NCI-H128 (cell line): ENCODE data around the gene TUBGCP6.

Experiments used
- DNase-seq: peaks from one replicate; lab custom pipeline; 2025; ENCODE audit not compliant: unreplicated experiment; lab: John Stamatoyannopoulos, UW

TUBGCP6 gene

DNA sequence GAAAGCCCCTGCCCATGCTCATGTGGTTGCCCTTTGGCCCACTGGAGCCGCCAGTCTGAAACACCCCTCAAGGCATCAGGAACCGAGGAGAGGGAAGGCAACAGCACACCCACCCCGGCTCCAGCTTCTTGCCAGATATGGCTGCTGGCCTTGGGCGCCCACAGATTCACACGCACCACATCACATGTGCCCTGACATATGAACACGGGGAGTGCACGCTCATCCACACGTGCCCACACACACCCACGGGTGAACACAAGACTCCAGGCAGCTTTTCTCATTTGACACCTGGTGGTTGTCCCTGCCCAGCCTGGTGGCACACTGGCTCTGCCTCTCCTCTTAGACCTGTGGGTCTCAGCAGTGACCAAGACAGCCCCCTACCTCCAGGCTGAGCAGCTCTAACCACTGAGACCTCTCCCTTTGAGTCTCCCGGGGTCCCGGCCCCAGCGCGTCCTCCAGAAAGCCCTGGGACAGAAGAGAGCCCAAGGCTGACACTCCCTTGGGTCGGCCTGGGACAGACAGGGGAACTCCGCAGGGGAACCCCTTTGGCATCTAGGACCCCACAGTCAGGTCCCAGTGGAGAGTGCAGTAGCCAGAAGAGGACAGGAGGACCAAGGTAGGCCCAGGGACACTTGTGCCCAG, 19.4 kb upstream of the TUBGCP6 start:
- DNase-seq: no peak

DNA sequence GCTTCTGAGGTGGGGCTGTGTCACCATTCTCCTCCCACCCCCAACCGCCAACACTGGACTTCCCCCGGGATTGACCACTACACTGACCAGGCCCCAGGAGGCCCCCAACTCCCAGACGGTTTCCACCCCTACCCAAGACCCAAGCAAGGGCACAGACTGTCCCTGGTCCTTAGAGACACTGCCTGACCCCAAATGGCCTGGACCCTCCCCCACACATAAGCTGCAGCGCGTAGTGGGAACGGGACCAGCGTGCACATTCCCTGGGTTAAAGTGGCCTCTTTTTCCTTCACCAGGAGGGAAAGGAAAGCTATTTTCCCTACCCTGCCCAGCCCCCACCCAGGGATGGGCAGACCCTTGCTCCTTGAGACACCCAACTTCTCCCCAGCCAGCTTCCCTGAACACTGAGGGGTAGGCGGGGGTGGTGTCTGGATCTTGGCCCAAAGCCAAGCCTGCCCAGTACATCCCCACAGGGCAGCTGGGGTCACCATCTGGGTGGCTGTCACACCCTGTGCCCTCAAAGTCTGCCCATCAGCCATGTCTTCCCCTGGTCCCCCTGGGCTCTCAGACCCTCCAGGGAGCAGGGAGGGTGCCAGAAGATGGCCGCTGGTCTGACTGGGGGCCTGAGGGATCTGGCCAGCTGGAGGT, 18.3 kb upstream of the TUBGCP6 start:
- no peak for DNase-seq

DNA sequence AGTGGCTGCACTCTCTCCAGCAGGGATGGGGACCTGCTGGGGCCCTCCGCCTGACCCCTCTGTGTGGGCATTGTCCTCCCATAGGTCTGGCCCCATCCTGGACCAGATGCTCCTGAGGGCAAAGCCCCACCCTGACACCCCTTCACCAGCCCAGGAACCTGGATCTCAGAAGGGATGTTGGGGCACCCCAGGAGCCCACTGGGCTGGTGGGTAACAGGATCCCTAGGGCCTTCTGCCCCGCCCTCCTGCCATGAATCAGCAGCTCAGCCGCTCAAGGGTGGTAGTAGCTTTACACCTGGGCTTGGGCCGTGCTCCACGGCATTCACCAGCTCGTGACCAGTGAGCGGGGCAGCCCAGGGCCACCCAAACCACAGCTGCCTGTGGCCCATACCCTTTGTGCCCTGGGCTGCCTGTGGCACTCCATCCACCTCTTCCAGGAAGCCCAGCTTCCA, 17.7 kb upstream of the TUBGCP6 start:
- DNase-seq: no peak

DNA sequence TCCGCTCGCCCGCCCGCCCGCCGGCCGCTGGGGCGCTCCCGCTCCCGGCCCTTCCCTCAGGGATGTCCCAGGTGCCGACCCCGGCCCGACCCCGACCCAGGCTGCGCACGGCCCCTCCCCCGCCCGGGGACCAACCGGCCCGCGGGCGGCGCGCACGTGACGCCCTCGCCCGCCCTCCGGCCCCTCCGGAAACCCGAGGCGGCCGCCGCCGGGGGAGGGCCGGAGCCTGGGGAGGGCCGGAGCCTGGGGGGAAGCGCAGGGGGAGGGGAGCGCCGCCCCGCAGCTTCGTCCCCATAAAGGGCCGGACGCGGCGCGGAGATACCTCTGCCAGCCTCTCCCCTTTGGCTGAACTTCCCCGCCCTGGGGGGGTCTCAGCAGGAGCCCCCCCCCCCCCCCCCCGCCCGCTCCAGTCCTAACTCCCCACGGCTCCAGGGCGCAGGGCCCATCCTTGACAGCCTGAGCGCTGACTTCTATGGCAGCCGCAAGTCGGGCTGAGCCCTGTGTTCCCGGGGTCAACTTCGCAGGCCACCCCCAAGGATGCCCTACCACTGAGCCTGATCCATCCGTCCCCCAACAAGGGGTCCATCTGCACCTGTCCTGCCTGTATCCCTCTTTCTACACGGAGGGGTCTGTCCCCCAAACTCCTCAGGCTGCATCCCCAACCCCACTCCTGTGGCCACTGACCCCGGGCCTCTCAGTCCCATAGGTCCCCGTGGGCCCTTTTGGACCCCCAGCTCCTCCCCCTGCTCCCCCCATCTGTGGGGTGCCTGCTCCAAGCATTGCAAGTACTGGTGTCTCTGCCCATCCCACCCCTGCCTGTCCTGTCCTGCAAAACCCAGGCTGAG, 17.0 kb upstream of the TUBGCP6 start, which contains the start of gene MAPK12:
MAPK12 (minus strand) TSS at position 69 of the 845 bp plus-strand sequence. CDS start 174 bp downstream, outside the sequence.
- DNase-seq: no peak

DNA sequence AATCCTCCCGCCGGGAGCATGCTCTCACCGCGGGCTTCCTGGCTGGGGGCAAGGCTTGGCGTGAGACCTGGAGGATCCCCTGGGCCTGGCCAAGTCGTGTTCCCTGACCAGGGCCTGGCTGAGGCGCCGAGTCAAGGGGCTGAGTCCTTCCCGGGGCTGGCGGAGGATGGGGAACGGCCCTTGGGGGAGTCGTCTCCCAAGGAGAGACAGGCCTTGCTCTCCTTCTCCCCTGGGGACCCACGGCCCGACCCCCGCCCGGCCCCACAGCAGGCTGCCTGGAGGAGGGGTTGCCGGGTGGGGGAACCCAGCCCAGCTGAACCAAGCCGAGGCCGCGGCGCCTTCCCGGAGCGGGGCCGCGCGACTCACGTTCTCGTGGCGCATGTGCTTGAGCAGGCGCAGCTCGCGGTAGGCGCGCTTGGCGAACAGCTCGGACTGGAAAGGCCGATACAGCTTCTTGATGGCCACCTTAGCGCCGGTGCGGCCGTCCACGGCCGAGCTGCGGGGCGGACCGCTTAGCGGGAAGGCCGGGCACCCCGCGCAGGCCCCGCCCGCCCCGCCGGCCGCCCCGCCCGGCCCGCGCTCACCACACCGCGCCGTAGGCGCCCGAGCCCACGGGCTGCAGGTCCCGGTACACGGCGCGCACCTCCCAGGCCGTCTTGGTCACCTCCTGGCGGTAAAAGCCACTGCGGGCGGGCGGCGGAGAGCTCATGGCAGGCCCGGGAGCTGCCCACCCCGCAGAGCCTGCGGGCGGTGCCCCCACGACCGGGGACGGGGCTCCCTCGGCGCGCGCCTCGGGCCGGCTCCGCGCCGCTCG, 16.2 kb upstream of the TUBGCP6 start:
- no peak for DNase-seq

DNA sequence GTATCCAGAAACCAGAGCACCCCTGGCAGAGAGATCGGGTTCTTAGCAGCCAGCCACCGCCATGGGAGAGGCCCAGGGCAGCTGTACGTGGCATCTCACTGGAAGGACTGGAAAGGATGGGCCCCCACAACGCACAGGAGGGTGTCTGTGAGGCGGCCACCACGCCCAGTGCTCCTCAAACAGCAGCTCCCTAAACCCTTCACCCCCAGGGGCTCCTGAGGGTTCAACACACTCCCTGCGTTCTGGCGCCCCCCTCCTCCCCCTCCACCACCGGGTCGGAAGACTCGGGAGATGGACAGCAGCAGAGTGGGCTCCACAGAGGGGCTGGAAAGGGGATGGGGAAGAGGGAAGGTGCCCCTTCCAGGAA, 15.6 kb upstream of the TUBGCP6 start:
- no peak for DNase-seq

DNA sequence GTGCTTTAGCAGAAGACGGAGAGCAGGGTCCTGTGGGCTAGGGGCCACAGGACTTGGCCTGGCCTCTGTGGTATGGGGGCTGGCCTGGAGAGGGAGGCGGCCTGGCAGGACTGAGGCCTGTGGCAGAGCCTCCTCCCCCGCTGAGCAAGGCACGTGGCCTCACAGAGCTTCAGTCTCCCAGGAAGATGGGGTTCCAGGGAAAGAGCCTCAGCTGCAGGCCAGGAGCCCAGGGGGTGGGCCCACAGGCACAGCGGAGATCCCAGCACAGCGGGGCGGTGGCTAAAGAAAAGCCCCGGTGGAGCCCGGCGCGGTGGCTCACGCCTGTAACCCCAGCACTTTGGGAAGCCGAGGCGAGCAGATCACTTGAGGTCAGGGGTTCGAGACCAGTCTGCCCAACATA, 14.5 kb upstream of the TUBGCP6 start:
- DNase-seq: no peak

DNA sequence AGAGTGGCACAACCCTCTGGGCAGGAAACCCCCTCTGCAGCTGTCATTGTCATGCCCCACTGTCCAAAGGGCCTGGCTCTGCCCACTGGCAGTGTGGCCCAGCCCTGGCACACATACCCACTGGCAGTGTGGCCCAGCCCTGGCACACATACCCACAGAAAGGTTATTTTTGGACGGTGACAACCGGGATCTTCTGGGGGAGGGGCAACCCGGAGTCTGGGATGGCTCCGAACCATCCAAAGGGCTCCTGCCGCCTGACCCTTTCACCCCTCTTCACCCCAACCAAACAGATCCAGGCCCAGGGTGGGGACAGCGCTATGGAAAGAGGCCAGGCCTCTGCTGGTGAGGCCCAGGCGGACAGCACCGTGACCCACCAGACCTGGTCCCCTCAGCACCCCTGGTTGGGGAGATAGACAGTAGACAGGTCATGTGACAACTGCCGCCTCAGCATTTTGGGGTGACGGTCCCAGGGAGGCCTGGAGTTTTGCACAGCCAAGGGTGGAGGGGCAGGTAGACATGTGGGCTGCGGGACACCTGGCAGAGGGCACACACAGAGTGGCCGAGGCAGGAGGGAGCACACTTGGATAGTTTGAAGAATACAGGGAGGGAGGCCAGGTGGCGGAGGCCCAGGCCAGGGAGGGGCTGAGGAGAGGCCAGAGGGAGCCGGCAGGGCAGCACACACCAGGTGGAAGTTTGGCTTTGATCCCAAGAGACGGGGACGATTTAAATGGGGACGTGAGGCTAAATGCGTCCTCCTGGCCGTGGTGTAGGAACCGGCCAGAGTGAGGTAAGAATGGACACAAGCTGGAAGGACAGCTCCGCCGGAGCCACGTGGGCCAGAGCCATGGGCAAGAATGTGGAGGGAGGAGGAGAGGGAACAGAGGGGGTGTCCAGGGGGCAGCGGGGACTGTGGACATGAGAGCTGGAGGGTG, 13.8 kb upstream of the TUBGCP6 start:
- no peak for DNase-seq

DNA sequence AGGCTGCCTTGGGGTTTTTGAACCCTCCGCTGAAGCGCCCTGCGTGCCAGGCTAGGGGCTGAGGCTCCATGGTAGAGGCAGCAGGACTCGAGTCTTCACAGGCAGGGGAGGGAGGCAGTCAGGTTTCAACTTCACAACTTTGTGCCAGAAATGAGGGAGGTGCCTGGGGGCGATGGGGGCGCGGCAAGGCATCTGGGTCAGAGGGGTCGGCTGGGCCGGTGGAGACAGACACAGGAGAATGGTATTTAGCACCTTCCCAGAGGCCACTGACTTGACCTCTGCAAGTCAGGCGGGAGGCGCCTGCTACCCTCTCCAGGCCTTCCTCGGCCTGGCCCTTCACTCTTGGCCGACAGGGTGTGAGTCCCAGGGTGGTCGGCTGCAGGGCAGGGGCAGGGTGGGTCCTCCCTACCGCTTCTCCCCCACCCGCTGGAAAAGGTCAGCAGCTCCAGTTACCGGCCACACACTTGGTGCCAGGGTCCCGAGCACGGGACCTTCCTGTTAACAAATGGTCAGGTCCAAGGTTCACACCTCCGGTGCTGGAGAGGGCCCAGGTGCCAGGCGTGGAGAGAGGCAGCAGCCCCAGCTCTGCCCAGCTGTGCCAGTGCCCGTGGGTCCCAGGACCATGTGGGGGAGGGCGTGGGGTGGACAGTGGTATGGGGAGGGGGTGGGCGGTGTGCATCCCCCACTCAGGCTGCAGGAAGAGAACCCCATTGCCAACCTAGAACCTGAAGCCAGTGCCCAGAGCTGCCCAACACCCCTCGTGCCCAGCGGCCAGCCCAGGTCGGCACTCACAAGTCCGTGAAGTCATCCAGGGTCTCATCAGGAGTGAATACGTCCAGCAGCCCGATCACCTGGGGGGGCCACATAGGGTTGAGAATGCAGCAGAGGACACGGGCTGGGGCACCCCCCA, 12.9 kb upstream of the TUBGCP6 start:
- DNase-seq: no peak

DNA sequence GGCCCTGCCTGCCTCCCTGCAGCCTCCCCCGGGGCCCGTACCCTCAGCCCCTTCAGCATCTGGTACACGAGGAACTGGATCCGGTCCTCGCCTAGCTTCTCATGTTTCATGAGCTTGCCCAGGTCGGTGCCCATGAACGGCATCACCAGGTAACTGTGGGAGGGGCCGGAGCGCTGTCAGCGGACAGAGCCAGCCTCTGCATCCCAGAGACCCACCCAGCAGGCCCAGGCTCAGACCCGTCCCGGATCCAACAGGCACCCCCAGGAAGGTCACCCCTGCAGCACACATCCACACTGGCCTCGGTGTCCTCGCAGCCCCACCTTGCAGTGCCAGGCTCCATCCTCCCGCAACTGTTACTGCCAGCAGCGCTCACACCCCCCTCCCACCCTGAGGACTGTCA, 12.2 kb upstream of the TUBGCP6 start:
- no peak for DNase-seq

DNA sequence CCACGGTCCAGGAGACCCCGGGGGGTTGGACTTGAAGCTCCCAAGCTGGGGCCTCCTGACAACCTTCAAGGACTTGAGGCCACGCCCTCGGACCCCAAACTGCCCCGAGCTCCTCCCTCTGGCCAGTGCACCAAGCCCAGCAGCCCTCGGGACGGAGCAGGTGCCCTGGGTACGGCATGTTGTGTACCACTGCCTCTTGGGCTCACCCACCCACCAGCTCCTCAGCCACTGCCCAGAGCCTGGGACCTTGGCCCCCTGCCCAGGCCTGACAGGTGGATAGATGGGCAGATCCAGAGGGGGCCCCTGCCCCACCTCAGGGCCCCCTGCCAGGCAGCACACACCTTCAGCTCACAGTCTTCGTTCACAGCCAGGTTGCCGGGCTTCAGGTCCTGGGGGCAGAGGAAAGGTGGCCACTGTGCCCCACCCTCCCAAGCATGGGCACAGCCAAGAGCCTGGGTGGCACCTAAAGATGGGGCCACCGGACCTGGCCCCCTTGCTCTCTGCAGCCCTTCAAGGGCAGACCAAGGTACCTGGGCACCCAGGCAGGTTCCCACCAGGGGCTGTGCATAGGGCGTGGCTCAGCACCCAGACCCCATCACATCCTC, 11.5 kb upstream of the TUBGCP6 start:
- no peak for DNase-seq

DNA sequence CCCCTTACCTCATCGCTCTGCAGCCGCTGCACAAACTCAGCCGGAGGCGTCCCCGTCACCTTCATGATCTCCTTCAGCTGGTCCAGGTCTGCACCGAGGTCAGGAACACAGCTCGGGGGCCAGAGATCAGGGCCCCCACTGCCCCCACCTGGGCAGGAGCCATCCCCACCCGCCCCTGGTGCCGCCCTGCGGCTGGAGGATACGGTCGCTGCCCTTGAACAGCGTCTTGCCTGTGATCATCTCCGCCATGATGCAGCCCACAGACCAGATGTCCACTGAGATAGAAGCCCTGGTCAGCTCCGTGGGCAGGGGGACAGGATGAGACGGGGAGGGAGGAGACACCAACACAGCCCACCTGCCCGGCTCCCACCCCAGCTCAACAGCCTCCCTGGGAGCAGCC, 10.8 kb upstream of the TUBGCP6 start:
- no peak for DNase-seq

DNA sequence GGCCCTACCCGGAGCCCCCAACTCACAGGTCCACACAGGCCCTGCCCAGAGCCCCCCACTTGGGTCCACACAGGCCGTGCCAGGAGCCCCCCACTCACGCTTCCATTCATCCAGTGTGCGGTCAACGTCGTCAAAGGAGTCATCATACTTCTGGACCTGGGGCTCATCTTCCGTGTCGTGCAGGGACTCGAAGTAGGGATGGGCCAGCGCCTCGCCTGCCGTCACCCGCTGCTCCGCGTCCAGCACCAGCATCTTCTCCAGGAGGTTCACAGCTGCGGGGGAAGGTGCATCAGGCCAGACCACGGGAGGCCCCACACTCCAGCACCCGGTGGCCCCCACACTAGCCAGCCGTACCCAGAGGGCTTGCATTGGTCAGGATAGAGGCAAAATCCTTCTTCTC, 10.3 kb upstream of the TUBGCP6 start:
- DNase-seq: no peak

DNA sequence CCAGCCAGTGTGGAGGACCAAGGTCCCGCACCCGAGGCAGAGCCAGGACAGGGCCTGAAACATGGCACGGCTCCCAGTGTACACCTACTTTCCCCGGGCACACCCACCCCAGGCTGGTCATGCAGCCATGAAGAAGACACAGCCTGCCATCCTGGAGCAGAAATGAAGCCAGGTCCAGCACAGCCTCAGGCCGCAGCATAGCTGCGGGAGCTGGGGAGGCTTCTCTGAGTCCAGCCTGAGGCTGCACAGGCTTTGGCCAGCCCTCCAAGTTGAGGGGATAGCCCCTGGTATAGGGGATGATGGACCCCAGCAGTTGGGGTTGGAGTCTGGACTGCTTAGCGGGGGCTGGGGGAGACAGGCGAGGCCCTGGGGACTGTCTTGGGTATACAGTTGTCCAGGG, 9.1 kb upstream of the TUBGCP6 start:
- DNase-seq: no peak

DNA sequence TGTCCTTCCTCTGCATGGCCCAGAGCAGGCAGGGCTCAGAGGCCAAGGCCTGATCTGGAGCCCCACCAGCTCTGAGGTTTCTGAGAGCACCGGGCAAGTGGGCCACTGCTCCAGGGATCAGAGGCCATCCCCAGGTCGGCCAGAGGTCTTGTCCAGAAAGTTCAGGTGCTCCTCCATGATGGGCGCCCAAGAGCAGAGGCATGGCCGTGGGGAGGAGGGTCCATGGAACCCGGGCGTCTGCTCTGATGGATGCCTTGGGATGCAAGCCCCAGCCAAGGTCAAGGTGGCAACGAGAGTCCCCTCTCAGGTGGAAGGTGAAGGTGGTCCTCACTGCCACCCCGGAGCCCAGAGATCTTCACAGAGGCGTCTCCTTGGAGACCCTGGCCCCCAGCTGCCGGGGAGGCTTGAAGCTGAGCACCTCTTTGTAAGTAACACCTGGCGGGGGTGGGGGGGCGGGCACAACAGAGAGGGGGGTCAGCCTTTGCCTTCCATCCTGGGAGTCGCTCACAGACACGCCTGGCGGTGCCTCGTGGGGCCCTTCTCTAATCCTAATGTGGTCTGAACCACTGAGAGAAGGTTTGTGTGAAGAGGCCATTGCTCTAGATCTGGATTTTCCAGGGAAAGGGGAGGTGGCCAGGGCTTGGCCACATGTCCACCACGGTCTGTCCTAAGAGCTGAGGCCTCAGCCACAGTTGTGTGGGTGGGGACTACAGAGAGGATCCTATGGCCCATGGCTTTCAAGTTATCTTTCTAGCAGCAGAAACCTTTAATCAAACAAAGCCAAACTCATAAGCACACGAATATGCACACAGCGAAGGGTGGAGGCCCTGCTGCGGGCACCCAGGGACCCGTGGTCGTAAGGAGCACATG, 8.5 kb upstream of the TUBGCP6 start:
- no peak for DNase-seq

DNA sequence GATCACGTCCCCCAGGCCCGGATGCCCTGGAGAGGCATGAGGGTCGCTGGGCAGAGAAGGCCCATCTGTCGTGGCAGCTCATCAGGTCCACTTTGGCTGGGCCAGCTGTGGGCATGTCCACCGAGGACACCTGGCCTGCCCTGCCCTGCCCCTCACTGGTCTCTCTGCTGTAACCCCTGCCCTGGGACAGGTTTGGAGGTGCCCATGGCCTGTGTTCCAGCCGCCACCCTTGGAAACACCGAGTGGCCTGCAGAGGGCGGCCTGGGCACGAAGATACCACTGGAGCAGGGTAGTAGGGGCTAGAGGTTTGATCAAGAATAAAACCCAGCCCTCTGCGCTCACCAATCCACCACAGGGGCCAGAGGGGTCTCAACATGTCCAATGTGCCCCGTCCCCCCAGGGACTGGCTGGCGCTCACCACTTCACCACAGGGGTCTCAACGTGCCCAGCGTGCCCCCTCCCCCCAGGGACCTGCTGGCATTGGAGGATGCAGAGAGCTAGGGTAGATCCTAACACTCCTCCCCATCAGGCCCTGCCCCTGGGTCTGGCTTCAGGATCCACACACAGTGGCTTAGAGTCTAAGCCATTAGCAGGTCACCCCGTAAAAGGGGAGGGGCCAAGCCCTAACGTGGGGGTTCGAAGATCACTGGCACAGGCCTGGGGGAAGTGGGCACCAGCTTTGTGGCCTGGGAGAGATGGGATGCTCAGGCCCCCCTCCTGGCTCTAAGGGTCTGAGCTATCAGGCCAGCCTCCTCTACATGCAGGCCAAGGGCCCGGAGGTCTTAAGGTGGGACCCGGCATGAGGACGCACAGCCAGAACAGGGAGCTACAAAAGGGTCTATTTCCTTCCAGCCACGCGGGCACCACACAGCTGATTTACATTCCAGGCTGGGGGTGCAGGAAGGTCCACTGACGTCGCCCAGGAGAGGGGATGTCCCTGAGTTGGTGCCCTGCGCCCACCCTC, 7.5 kb upstream of the TUBGCP6 start:
- DNase-seq: no peak
